Stomach (tissue), 4 donors: Measurements from ENCODE around the gene GRIA3.

Experiments
- CTCF ChIP-seq, 7 experiments: fragments of 450-650 bp in 4 of 7; fragments of 200-600 bp in 3 of 7; sonication (generic) in 3 of 7; IDR thresholded peaks; one replicate each; pipeline ENCODE4 v1.5.1; 2016 to 2019; ENCODE audit warnings: antibody characterized with exemption in 7 of 7, control low read depth in 2 of 7, mild to moderate bottlenecking in 1 of 7
- EP300 ChIP-seq: sonication (generic); formaldehyde crosslinking; IDR thresholded peaks from one replicate; pipeline ENCODE4 v1.6.1; 2017; ENCODE audit warnings: antibody characterized with exemption
- POLR2A ChIP-seq, 4 donors: fragments of 450-650 bp; IDR thresholded peaks; one replicate each; pipeline ENCODE4 v1.6.1; 2016; ENCODE audit warnings: antibody characterized with exemption in 4 of 4, control low read depth in 2 of 4, mild to moderate bottlenecking in 1 of 4, moderate library complexity in 1 of 4

- TF ChIP-seq CTCF (IDR thresholded peaks at IDR 0.05) (no peak), POLR2A (IDR thresholded peaks at IDR 0.05) (no peak), EP300 (no peak)
Observed at GRCh38 chrX:123348468-123348867, 164.4 kb downstream of the GRIA3 start.
